Measurements from ENCODE around the gene ZNF408. TPM values are rescaled to one million over a fixed set of nuclear protein-coding genes. Genes with fewer than 3 reads are reported as not detected.

ZNF408 gene
- total and polyA plus RNA-seq, 2 donors (not counting 3 experiments of a cell fraction or from before 2014, with no cell fraction given): 7.8 to 10.9 TPM

GRCh38 chr11:46663277-46663940 is 37.4 kb upstream of the ZNF408 start:
- dilution Hi-C loops (cut with MboI; ENCODE audit: extremely low pct_ligation_motif_present, low sequenced_read_pairs): no loop called here
- intact Hi-C loops (cut with micrococcal nuclease): no loop called here
- no peaks in the 10 kb centered on the region for H3K27me3 ChIP-seq (ENCODE audit: control insufficient read depth in 2 of 2, insufficient read depth in 2 of 2, low read length in 2 of 2)
- ChIA-PET CTCF (interaction anchor here (0.5 to 1.1 kb wide), 4 partner anchors 10 to 120 kb away, joined by 3 to 6 read pairs (median 4); no protein-coding TSS in a partner anchor), POLR2A (no interaction called here)
- no TSS peak for BruUV-seq (replicated peaks)
- no peaks in the 10 kb centered on the region for H3K9me1 ChIP-seq (replicated peaks; ENCODE audit: control insufficient read depth, extremely low read depth, insufficient read depth, low read length)
- no peak for DNase-seq (ENCODE audit: low read depth, low spot score)
- peaks cover 10 to 32% of the 10 kb centered on the region in 2 experiments for H3K36me3 ChIP-seq (ENCODE audit: control insufficient read depth in 2 of 2, extremely low read depth in 1 of 2, insufficient read depth in 2 of 2, low read length in 2 of 2)
- H3K27ac ChIP-seq (ENCODE audit: insufficient read depth, low read depth, low read length): no peak overlapping the region
- peak; percentile 80 for FAIRE-seq
- H3K4me2 ChIP-seq (ENCODE audit: insufficient read depth, low read length): no peak overlapping the region
- no peak overlapping the region for H3K9ac ChIP-seq (replicated peaks; ENCODE audit: extremely low read depth, insufficient read depth, low read length)
- no peaks in the 10 kb centered on the region for H4K20me1 ChIP-seq (replicated peaks; ENCODE audit: control insufficient read depth, extremely low read depth, insufficient read depth, low read length)
- H2AFZ ChIP-seq (ENCODE audit: low read depth, low read length): no peak overlapping the region
- H3K9me3 ChIP-seq (replicated peaks; ENCODE audit: control insufficient read depth, insufficient read depth, low read length): no peaks in the 10 kb centered on the region
- no peak for TF ChIP-seq POLR2AphosphoS5 (IDR thresholded peaks at IDR 0.05; ENCODE audit: insufficient read depth, low read depth, low read length)
- no peak for TF ChIP-seq JUN (IDR thresholded peaks at IDR 0.05; ENCODE audit: borderline replicate concordance, insufficient read depth, insufficient read length, low read depth)
- no peak for TF ChIP-seq POLR2A (IDR thresholded peaks at IDR 0.05; ENCODE audit: low read depth, low read length)
- TF ChIP-seq GATA2 (IDR thresholded peaks at IDR 0.05; ENCODE audit: insufficient read depth, insufficient read length, low read depth, low read length): peak; percentile 76
- TF ChIP-seq, protein P1, sequence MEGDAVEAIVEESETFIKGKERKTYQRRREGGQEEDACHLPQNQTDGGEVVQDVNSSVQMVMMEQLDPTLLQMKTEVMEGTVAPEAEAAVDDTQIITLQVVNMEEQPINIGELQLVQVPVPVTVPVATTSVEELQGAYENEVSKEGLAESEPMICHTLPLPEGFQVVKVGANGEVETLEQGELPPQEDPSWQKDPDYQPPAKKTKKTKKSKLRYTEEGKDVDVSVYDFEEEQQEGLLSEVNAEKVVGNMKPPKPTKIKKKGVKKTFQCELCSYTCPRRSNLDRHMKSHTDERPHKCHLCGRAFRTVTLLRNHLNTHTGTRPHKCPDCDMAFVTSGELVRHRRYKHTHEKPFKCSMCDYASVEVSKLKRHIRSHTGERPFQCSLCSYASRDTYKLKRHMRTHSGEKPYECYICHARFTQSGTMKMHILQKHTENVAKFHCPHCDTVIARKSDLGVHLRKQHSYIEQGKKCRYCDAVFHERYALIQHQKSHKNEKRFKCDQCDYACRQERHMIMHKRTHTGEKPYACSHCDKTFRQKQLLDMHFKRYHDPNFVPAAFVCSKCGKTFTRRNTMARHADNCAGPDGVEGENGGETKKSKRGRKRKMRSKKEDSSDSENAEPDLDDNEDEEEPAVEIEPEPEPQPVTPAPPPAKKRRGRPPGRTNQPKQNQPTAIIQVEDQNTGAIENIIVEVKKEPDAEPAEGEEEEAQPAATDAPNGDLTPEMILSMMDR (IDR thresholded peaks at IDR 0.05; ENCODE audit: extremely low read depth in 1 of 2, insufficient read depth in 1 of 2, low read depth in 1 of 2, low read length in 2 of 2): no peak
- TF ChIP-seq MYC (IDR thresholded peaks at IDR 0.05; ENCODE audit: low read depth, low read length): no peak
- TF ChIP-seq, protein P2, sequence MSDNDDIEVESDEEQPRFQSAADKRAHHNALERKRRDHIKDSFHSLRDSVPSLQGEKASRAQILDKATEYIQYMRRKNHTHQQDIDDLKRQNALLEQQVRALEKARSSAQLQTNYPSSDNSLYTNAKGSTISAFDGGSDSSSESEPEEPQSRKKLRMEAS (IDR thresholded peaks at IDR 0.05; ENCODE audit: insufficient read depth, insufficient read length): no peak
- peak; percentile 36 for TF ChIP-seq FOS (IDR thresholded peaks at IDR 0.05; ENCODE audit: borderline replicate concordance, insufficient read depth, low read length)
- H3K79me2 ChIP-seq (ENCODE audit: control insufficient read depth, insufficient read depth, low read length): no peaks in the 10 kb centered on the region
- peaks cover 18% of the 10 kb centered on the region for H3K4me1 ChIP-seq (ENCODE audit: control insufficient read depth, extremely low read depth, insufficient read depth, low read length)
- H3K4me3 ChIP-seq (replicated peaks in 1 of 3; ENCODE audit: insufficient read depth in 1 of 3, low read depth in 1 of 3, low read length in 3 of 3): no peak overlapping the region

All from endothelial cell of umbilical vein (primary cell).